HepG2 (cell line): ENCODE data around the gene SSTR5. TPM values are rescaled to one million over a fixed set of nuclear protein-coding genes. Genes with fewer than 3 reads are reported as not detected.

Source experiments
- CEBPG ChIP-seq: IDR thresholded peaks from 2 replicates; pipeline ENCODE4 v1.6.1; 2016
- EZH2 ChIP-seq: conservative IDR thresholded peaks from 2 replicates; pipeline ENCODE4 v1.6.1; 2012; ENCODE audit warnings: mild to moderate bottlenecking, low read depth, low read length, moderate library complexity
- FOXJ3 ChIP-seq: sonication (generic); formaldehyde crosslinking; IDR thresholded peaks from 2 replicates; pipeline ENCODE4 v1.4.0; 2020; ENCODE audit warnings: missing genetic modification reagents, mild to moderate bottlenecking, borderline replicate concordance
- HES4 ChIP-seq: sonication (generic); formaldehyde crosslinking; IDR thresholded peaks from 2 replicates; pipeline ENCODE4 v1.9.0; 2021; ENCODE audit warnings: mild to moderate bottlenecking, missing genetic modification reagents, borderline replicate concordance
- KMT2A ChIP-seq: sonication (generic); formaldehyde crosslinking; IDR thresholded peaks from 2 replicates; pipeline ENCODE4 v1.4.0; 2020; ENCODE audit warnings: missing genetic modification reagents
- MIER2 ChIP-seq: IDR thresholded peaks from 2 replicates; pipeline ENCODE4 v1.6.1; 2016; ENCODE audit warnings: missing biosample characterization, missing genetic modification reagents
- TGIF2 ChIP-seq: IDR thresholded peaks from 2 replicates; pipeline ENCODE4 v1.6.1; 2016; ENCODE audit warnings: control low read depth, missing compliant biosample characterization
- ZBTB7A ChIP-seq: sonication (generic); formaldehyde crosslinking; IDR thresholded peaks from 2 replicates; pipeline ENCODE4 v1.8.0; 2022; ENCODE audit warnings: mild to moderate bottlenecking, missing genetic modification reagents
- ZEB1 ChIP-seq: IDR thresholded peaks from 2 replicates; pipeline ENCODE4 v1.6.1; 2012; ENCODE audit warnings: mild to moderate bottlenecking, low read depth, inconsistent platforms; ENCODE audit not compliant: insufficient replicate concordance
- ZFP36 ChIP-seq: fragments of 150-350 bp; IDR thresholded peaks from 2 replicates; pipeline ENCODE4 v1.6.1; 2018; ENCODE audit warnings: borderline replicate concordance, low read length, low read depth; ENCODE audit not compliant: partially characterized antibody
- ZMAT3 ChIP-seq: sonication (generic); formaldehyde crosslinking; conservative IDR thresholded peaks from 2 replicates; pipeline ENCODE4 v1.7.0; 2021; ENCODE audit warnings: missing genetic modification reagents
- ZNF326 ChIP-seq: sonication (generic); formaldehyde crosslinking; IDR thresholded peaks from 2 replicates; pipeline ENCODE4 v1.4.0; 2020; ENCODE audit warnings: missing genetic modification reagents, borderline replicate concordance
- ZNF543 ChIP-seq: sonication (generic); formaldehyde crosslinking; IDR thresholded peaks from 2 replicates; pipeline ENCODE4 v1.4.0; 2020; ENCODE audit warnings: mild to moderate bottlenecking, missing genetic modification reagents
- ZNF598 ChIP-seq: sonication (generic); formaldehyde crosslinking; IDR thresholded peaks from 2 replicates; pipeline ENCODE4 v1.5.1; 2020; ENCODE audit warnings: mild to moderate bottlenecking, missing genetic modification reagents, borderline replicate concordance
- polyA plus RNA-seq, 8 experiments: library from polyadenylated mRNA; depleted of rRNA in 3 of 8; stranded (reverse) in 7 of 8; unstranded in 1 of 8; fragments of >200 nt; fragmentation: Illumina TruSeq in 4 of 8; extraction: Trizol in 4 of 8; gene quantifications; 2 replicates each; pipeline versions ENCODE4 v1.2.1 to v1.2.3, GENCODE V29; 2011 to 2016; ENCODE audit warnings: low read depth in 4 of 8, missing spikeins in 1 of 8, mixed read lengths in 1 of 8; ENCODE audit not compliant: insufficient read depth in 1 of 8
- total RNA-seq, 5 experiments: library from RNA; depleted of rRNA; stranded (reverse); fragments of >200 nt; fragmentation: Illumina TruSeq; extraction: Trizol; gene quantifications; 2 replicates each; pipeline ENCODE4 v1.2.3, GENCODE V29; 2016; ENCODE audit warnings: low read depth in 1 of 5
- TF ChIP-seq, protein P1 (sequence below): sonication (generic); formaldehyde crosslinking; IDR thresholded peaks from 2 replicates; pipeline ENCODE4 v1.4.0; 2020; ENCODE audit warnings: mild to moderate bottlenecking, missing genetic modification reagents
- TF ChIP-seq, protein P2 (sequence below): sonication (generic); formaldehyde crosslinking; IDR thresholded peaks from 2 replicates; pipeline ENCODE4 v1.4.0; 2020; ENCODE audit warnings: missing genetic modification reagents, borderline replicate concordance
- TF ChIP-seq, protein P3 (sequence below): sonication (generic); formaldehyde crosslinking; conservative IDR thresholded peaks from 2 replicates; pipeline ENCODE4 v1.8.1; 2023; ENCODE audit warnings: missing genetic modification reagents

The SSTR5 gene
- total and polyA plus RNA-seq, 2 of the 13 experiments (the other 11 are each of a cell fraction or from before 2014, with no cell fraction given) = 0.20 to 0.49 TPM

DNA sequence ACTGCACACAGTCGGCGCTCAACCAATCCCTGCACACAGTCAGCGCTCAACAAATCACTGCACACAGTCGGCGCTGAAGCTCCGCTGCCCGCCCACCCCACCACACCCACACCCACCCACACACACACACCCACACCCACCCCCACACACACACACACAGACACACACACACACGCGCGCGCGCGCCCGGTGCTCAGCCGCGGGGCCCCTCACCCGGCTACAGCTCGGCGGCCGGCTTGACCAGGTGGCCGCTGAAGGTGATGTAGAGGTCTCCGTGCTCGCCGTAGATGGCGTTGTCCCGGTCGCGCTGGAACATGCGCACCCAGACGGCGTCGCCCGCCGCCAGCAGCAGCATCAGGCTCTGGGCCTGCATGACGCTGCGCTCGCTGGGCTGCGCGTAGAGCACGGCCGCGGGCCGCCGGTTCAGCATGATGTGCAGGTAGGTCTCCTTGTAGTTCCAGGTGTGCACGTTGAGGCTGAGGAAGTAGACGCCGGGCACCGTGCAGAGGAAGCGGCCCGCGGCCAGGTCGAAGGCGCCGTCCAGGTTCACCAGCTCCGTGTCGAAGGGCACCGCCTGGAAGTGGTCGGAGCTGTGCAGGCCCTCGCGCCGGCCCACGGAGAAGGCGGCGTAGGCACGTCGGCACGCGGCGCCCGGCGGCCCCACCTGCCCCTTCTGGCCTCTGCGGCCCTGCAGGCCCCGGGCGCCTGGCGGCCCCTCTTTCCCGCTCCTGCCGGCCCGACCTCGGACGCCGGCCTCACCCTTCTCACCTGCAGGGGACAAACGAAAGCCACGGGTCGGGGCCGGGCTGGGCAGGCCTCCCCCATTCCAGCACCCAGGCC lies 21.0 kb downstream of the SSTR5 start (continued):
- TF ChIP-seq ZFP36 (peak; percentile 3), ZBTB7A (CRISPR knock-in tag) (peak; percentile 9; the same call in 1 of the 2 replicates), TGIF2 (CRISPR knock-in tag) (peak; percentile 40; the same call in 1 of the 2 replicates), ZEB1 (peak; percentile 46), ZNF598 (peak; percentile 42; the same call in 1 of the 2 replicates), HES4 (CRISPR knock-in tag) (peak; percentile 31; the same call in 1 of the 2 replicates), EZH2 (0 out of 2 replicates have a peak, but pooled peaks have one; percentile 39), FOXJ3 (CRISPR knock-in tag) (no peak), CEBPG (no peak), ZNF326 (peak; percentile 80; the same call in 1 of the 2 replicates), MIER2 (peak; percentile 33; the same call in 1 of the 2 replicates), ZNF543 (CRISPR knock-in tag) (peak; percentile 99), ZMAT3 (CRISPR knock-in tag) (0 out of 2 replicates have a peak, but pooled peaks have one; percentile 45), KMT2A (CRISPR knock-in tag) (no peak)
- TF ChIP-seq, protein P1, sequence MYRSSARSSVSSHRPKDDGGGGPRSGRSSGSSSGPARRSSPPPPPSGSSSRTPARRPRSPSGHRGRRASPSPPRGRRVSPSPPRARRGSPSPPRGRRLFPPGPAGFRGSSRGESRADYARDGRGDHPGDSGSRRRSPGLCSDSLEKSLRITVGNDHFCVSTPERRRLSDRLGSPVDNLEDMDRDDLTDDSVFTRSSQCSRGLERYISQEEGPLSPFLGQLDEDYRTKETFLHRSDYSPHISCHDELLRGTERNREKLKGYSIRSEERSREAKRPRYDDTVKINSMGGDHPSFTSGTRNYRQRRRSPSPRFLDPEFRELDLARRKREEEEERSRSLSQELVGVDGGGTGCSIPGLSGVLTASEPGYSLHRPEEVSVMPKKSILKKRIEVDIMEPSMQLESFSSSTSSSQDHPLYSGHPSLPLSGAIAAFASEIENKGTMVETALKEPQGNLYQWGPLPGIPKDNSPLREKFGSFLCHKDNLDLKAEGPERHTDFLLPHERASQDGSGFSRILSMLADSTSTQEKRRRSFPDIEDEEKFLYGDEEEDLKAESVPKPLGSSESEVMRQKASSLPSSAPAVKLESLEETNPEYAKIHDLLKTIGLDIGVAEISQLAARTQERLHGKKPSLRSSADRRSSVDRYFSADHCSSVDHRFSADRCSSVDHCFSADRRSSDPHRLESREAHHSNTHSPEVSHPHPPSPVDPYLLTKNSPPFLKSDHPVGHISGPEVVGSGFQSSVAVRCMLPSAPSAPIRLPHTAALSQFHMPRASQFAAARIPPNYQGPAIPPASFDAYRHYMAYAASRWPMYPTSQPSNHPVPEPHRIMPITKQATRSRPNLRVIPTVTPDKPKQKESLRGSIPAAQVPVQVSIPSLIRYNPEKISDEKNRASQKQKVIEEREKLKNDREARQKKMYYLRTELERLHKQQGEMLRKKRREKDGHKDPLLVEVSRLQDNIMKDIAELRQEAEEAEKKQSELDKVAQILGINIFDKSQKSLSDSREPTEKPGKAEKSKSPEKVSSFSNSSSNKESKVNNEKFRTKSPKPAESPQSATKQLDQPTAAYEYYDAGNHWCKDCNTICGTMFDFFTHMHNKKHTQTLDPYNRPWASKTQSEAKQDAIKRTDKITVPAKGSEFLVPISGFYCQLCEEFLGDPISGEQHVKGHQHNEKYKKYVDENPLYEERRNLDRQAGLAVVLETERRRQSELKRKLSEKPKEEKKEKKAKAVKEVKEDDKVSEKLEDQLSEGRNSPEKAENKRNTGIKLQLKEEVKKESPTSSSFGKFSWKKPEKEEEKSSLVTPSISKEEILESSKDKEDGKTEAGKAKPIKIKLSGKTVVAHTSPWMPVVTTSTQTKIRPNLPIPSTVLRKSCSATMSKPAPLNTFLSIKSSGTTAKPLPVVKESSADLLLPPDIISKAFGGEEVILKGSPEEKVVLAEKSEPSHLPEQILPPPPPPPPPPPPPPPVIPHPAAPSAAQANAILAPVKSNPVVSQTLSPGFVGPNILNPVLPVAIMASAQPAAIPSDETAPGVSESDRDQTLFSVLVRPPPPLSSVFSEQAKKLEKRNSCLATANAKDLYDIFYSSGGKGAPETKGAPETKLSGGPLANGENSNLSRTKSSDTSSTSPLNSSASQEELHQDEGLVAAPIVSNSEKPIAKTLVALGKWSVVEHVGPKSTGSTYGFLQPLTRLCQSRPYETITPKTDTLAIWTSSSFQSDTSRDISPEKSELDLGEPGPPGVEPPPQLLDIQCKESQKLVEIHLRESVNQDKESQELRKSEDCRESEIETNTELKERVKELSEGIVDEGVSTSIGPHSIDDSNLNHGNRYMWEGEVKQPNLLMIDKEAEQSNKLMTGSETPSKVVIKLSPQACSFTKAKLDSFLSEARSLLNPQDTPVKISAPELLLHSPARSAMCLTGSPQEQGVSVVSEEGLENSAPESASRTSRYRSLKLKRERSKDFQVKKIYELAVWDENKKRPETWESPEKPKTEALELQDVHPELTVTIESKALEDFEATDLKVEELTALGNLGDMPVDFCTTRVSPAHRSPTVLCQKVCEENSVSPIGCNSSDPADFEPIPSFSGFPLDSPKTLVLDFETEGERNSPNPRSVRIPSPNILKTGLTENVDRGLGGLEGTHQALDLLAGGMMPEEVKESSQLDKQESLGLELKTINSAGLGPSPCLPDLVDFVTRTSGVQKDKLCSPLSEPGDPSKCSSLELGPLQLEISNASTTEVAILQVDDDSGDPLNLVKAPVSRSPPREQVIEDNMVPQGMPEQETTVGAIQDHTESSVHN = peak; percentile 86; the same call in 1 of the 2 replicates
- TF ChIP-seq, protein P2, sequence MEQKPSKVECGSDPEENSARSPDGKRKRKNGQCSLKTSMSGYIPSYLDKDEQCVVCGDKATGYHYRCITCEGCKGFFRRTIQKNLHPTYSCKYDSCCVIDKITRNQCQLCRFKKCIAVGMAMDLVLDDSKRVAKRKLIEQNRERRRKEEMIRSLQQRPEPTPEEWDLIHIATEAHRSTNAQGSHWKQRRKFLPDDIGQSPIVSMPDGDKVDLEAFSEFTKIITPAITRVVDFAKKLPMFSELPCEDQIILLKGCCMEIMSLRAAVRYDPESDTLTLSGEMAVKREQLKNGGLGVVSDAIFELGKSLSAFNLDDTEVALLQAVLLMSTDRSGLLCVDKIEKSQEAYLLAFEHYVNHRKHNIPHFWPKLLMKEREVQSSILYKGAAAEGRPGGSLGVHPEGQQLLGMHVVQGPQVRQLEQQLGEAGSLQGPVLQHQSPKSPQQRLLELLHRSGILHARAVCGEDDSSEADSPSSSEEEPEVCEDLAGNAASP (CRISPR knock-in tag) = 0 out of 2 replicates have a peak, but pooled peaks have one; percentile 30
- TF ChIP-seq, protein P3, sequence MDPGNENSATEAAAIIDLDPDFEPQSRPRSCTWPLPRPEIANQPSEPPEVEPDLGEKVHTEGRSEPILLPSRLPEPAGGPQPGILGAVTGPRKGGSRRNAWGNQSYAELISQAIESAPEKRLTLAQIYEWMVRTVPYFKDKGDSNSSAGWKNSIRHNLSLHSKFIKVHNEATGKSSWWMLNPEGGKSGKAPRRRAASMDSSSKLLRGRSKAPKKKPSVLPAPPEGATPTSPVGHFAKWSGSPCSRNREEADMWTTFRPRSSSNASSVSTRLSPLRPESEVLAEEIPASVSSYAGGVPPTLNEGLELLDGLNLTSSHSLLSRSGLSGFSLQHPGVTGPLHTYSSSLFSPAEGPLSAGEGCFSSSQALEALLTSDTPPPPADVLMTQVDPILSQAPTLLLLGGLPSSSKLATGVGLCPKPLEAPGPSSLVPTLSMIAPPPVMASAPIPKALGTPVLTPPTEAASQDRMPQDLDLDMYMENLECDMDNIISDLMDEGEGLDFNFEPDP (CRISPR knock-in tag) = 0 out of 2 replicates have a peak, but pooled peaks have one; percentile 46
